ENCODE results near the gene ZNF793. TPM values are rescaled to one million over a fixed set of nuclear protein-coding genes. Genes with fewer than 3 reads are reported as not detected.

The ZNF793 gene
- total RNA-seq, 2 experiments from 2014 or later, result 4.1 to 4.9 TPM

DNA sequence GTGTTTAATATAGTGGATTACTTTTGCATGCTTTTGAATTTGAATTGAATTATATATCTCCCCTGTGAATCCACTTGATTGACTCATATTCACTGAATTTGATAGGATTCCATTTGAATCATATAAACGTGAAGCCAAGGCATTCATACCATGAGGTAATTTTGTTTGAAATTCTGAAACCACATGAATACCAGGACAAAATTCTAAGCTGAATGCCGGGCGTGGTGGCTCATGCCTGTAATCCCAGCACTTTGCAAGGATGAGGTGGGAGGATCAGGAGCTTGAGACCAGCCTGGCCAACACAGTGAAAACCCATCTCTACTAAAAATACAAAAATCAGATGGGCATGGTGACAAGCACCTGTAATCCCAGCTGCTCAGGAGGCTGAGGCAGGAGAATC lies 4.4 kb downstream of the ZNF793 start:
- no peaks in the 10 kb centered on the region for H3K4me1 Mint-ChIP-seq
- no peak overlapping the region for H3K27ac Mint-ChIP-seq
- no peak for DNase-seq
- ChIA-PET POLR2A (no interaction called here), CTCF (interaction anchor here (0.6 kb wide), 1 partner anchor 370 kb away, joined by 3 read pairs; no protein-coding TSS in a partner anchor)
- H3K4me3 Mint-ChIP-seq, result no peak overlapping the region
- peaks cover 35% of the 10 kb centered on the region for H3K9me3 Mint-ChIP-seq
- H3K27me3 Mint-ChIP-seq, result no peaks in the 10 kb centered on the region
- H3K36me3 Mint-ChIP-seq (ENCODE audit: low read depth), result peaks cover 37% of the 10 kb centered on the region

GRCh38 chr19:37511821-37512220 lies 5.1 kb downstream of the ZNF793 start:
- Mint-ChIP-seq H3K9me3 (peaks cover 36% of the 10 kb centered on the region), H3K4me1 (no peaks in the 10 kb centered on the region), H3K4me3 (no peak overlapping the region), H3K27me3 (no peaks in the 10 kb centered on the region), H3K36me3 (ENCODE audit: low read depth) (peaks cover 40% of the 10 kb centered on the region), H3K27ac (no peak overlapping the region)
- DNase-seq, result no peak
- ChIA-PET POLR2A (no interaction called here), CTCF (interaction anchor here (0.6 kb wide), 1 partner anchor 370 kb away, joined by 3 read pairs; no protein-coding TSS in a partner anchor)

DNA sequence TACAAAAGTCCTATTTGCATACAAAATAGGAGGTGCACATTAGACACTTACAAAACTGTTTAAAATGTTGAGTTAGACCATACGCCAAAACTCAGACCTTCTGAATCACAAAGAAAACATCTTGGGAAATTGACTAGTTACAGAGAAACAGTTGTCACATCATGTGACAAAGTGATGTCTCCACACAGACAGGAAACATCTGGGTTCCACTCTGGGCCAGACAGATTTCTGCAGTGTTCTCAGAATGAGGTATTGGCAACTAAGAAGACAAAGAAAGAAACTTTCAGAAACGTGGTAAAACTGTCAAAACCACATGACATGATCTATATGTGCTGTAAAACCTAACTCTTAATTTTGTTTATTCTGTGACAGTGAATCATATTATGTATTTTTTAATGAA lies 6.7 kb downstream of the ZNF793 start:
- Mint-ChIP-seq H3K4me1 (no peaks in the 10 kb centered on the region), H3K9me3 (peaks cover 39% of the 10 kb centered on the region), H3K27me3 (no peaks in the 10 kb centered on the region), H3K4me3 (no peak overlapping the region), H3K36me3 (ENCODE audit: low read depth) (peaks cover 46% of the 10 kb centered on the region), H3K27ac (no peak overlapping the region)
- CTCF ChIA-PET, result no interaction called here
- DNase-seq, result no peak
- POLR2A ChIA-PET, result no interaction called here

DNA sequence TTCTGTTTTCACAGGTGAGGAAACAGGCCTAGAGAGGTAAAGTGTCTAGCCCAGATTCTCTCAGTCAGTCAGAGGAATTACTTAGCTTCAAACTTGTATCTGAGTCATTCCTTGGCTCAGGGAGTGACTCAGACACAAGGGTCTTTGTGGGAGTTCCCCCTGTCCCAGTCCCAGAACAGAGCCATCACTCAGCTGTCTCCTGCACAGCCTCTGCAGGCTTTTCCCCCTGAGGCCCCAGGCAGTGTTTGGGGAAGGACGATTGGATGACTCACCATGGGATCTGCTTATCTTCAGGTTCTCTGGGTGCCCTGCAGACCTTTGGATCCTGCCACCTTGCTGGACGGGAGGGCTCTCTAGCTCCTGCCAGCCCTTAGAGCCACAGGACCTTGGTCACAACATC lies 13.2 kb downstream of the ZNF793 start:
- ChIA-PET CTCF (no interaction called here), POLR2A (no interaction called here)
- Mint-ChIP-seq H3K9me3 (peaks cover 37% of the 10 kb centered on the region), H3K4me3 (no peak overlapping the region), H3K27me3 (no peaks in the 10 kb centered on the region), H3K4me1 (no peaks in the 10 kb centered on the region), H3K36me3 (ENCODE audit: low read depth) (peaks cover 46% of the 10 kb centered on the region), H3K27ac (no peak overlapping the region)
- DNase-seq, result no peak

DNA sequence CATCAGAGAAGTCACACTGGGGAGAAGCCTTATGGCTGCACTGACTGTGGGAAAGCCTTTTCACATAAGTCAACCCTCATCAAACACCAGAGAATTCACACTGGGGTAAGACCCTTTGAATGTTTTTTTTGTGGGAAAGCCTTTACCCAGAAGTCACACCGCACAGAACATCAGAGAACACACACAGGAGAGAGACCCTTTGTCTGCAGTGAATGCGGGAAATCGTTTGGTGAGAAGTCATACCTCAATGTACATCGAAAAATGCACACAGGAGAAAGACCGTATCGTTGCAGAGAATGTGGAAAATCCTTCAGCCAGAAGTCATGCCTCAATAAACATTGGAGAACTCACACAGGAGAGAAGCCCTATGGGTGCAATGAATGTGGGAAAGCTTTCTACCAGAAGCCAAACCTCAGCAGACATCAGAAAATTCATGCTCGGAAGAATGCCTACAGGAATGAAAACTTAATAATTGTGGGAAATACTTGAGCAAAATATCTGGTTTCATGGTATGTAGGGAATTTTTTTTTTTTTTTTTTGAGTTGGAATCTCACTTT lies 30.7 kb downstream of the ZNF793 start:
- Mint-ChIP-seq H3K27ac (no peak overlapping the region), H3K4me1 (no peaks in the 10 kb centered on the region), H3K9me3 (peaks cover 45% of the 10 kb centered on the region), H3K4me3 (no peak overlapping the region), H3K36me3 (ENCODE audit: low read depth) (peaks cover 45% of the 10 kb centered on the region), H3K27me3 (no peaks in the 10 kb centered on the region)
- no peak for DNase-seq
- CTCF ChIA-PET, result no interaction called here
- POLR2A ChIA-PET, result no interaction called here

GRCh38 chr19:37551129-37551993 lies 44.6 kb downstream of the ZNF793 start:
- peaks cover 57% of the 10 kb centered on the region for H3K9me3 Mint-ChIP-seq
- DNase-seq, result peak; percentile 77
- ChIA-PET CTCF (interaction anchor here (0.6 to 1.6 kb wide), 7 partner anchors 9 to 896 kb away, joined by 3 to 7 read pairs (median 4); partner anchors contain the start of gene ZNF570), POLR2A (interaction anchor here (0.6 to 1.0 kb wide), 4 partner anchors 20 to 229 kb away, joined by 3 to 5 read pairs (median 3); partner anchors contain the start of gene ZNF527)
- H3K36me3 Mint-ChIP-seq (ENCODE audit: low read depth), result peaks cover 37% of the 10 kb centered on the region
- no peaks in the 10 kb centered on the region for H3K27me3 Mint-ChIP-seq
- peak overlapping the region; percentile 92 for H3K27ac Mint-ChIP-seq
- peak overlapping the region; percentile 84 for H3K4me3 Mint-ChIP-seq
- H3K4me1 Mint-ChIP-seq, result peaks cover 9% of the 10 kb centered on the region

- H3K9me3 Mint-ChIP-seq, result peaks cover 67% of the 10 kb centered on the region
- POLR2A ChIA-PET, result no interaction called here
- no peak overlapping the region for H3K27ac Mint-ChIP-seq
- no peak for DNase-seq
- no peaks in the 10 kb centered on the region for H3K4me1 Mint-ChIP-seq
- CTCF ChIA-PET, result interaction anchor here (0.5 to 1.1 kb wide), 2 partner anchors 12 to 132 kb away, joined by 3 to 4 read pairs; no protein-coding TSS in a partner anchor
- peaks cover 36% of the 10 kb centered on the region for H3K36me3 Mint-ChIP-seq (ENCODE audit: low read depth)
- no peaks in the 10 kb centered on the region for H3K27me3 Mint-ChIP-seq
- no peak overlapping the region for H3K4me3 Mint-ChIP-seq
Measured at GRCh38 chr19:37563518-37563917, 56.8 kb downstream of the ZNF793 start.

GRCh38 chr19:37564624-37565369 lies 58.1 kb downstream of the ZNF793 start:
- Mint-ChIP-seq H3K36me3 (ENCODE audit: low read depth) (peaks cover 46% of the 10 kb centered on the region), H3K4me3 (no peak overlapping the region), H3K9me3 (peaks cover 68% of the 10 kb centered on the region), H3K27me3 (no peaks in the 10 kb centered on the region), H3K27ac (no peak overlapping the region), H3K4me1 (no peaks in the 10 kb centered on the region)
- ChIA-PET CTCF (no interaction called here), POLR2A (no interaction called here)
- no peak for DNase-seq

GRCh38 chr19:37565370-37565669 lies 58.6 kb downstream of the ZNF793 start:
- Mint-ChIP-seq H3K4me1 (no peaks in the 10 kb centered on the region), H3K36me3 (ENCODE audit: low read depth) (peaks cover 50% of the 10 kb centered on the region), H3K27ac (no peak overlapping the region), H3K27me3 (no peaks in the 10 kb centered on the region), H3K9me3 (peaks cover 72% of the 10 kb centered on the region), H3K4me3 (no peak overlapping the region)
- DNase-seq, result no peak
- ChIA-PET CTCF (no interaction called here), POLR2A (no interaction called here)

DNA sequence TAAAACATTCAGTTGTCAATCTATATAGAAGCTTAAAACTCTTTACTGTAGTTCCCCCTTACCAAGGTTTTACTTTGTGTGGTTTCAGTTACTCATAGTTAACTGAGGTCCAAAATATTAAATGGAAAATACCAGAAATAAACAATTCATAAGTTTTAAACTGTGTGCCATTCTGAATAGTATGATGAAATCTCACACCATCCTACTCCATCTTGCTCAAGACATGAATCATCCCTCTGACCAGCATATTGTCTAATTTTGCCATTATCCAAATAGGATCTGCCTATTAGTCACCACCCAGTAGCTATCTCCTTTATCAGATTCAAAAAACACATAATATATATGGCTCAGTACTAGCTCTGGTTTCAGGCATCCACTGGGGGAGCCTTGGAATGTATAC lies 65.5 kb downstream of the ZNF793 start:
- Mint-ChIP-seq H3K27ac (no peak overlapping the region), H3K4me1 (no peaks in the 10 kb centered on the region), H3K4me3 (no peak overlapping the region), H3K9me3 (peaks cover 62% of the 10 kb centered on the region), H3K36me3 (ENCODE audit: low read depth) (peaks cover 52% of the 10 kb centered on the region), H3K27me3 (no peaks in the 10 kb centered on the region)
- ChIA-PET POLR2A (no interaction called here), CTCF (interaction anchor here (0.6 kb wide), 1 partner anchor 1393 kb away, joined by 3 read pairs; no protein-coding TSS in a partner anchor)
- DNase-seq, result no peak

- Mint-ChIP-seq H3K27ac (no peak overlapping the region), H3K4me1 (no peaks in the 10 kb centered on the region), H3K27me3 (no peaks in the 10 kb centered on the region), H3K36me3 (ENCODE audit: low read depth) (peaks cover 47% of the 10 kb centered on the region), H3K4me3 (no peak overlapping the region), H3K9me3 (peaks cover 49% of the 10 kb centered on the region)
- ChIA-PET POLR2A (no interaction called here), CTCF (interaction anchor here (1.1 kb wide), 1 partner anchor 22 kb away, joined by 3 read pairs; no protein-coding TSS in a partner anchor)
- no peak for DNase-seq
Measured at GRCh38 chr19:37583340-37583739, 76.6 kb downstream of the ZNF793 start.
